Measurements from ENCODE around the gene TCF7.

The TCF7 gene

DNA sequence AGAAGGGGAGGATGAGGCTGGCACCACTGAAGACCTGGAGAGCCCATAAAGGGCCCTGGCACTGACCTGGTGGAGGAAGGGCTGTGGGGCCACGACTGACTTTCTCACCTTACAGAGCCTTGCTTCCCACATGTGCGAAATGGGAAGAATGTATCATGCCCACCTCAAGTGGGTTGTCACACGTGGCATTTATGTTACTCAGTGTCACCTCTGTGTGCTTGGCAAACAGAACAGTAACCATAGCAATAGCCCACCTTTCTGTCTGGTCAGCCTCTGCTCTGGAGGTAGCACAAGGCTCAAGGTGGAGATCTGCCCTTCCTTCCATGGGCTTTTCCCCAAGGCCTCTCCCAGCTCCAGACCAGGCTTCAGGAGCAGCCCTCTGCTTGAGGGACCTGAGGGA is 16.7 kb downstream of the TCF7 start:
- no peak for DNase-seq (ENCODE audit: low read depth in 2 of 2)

DNA sequence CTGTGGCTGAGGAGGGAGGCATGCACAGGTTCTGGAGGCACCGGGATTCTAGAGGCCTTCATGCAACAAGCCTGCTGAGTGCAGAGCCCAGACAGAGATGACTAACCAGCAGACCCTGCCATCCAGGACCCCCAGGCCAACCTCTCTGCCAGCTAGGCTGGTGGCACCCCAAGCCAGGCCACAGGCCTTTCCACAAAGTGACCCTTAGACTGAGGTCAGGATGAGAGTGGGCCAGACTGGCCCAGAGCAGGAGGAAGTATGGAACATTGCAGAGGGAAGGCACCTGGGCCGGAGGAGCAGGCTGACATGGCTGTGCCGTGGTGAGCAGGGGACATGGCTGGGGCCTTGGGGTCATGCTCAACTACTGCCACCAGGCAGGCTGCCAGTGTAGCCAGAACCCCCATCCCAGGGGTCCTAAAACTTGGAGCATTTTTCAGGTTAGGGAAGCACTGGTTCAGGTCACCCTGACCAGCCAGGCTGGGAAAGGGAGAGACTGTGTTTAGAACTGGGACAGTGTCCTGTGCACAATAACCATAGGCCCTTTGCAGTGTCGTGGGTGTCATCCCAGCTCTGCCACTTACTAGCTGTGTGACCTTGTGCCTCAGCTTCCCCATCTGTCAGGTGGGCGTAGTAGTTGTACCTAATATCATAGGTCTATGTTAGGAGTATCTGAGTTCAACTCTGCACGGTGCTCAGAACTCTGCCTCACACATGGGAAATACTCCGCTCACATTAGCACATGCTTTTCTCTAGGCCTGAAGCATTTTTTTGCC is 17.3 kb downstream of the TCF7 start:
- no peak for DNase-seq (ENCODE audit: low read depth in 2 of 2)

DNA sequence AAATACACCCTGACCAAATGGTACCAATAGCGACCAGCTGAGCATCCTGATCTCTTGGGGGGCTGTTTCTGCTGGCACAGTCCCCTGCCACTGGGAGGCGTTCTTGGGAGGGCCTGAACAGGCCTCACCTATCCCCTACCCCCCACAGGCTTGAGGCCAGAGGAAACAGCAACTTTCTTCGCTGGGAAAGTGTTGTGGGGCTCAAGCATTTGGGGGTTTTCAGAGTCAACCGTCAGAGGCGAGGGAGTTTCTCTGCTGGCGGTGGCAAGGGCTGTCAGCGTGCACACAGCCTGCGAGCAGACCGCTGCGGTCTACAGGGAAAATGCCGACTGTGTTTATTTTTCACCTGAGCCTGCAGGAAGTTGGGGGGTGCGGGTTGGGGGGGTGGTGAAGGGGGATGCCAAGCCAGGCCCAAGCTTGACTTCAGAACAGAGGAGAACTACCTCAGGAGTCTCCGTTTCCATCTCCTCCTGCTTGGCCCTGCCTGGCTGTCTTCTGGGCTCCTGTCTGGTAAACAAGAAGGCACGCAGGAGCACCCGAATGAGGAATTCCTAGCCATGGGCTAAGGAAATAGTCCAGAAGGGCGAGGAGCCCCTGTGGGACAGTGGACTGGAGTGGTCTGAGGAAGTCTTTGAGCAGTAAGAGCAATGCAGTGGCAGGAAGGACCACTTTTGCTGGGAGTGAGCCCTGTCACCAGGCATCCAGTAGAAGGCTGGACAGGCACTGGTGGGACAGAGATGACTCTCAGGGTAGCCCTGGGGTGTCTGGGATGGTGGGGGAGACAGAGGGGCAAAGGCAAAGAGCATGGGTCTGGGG is 18.1 kb downstream of the TCF7 start:
- DNase-seq (ENCODE audit: low read depth in 2 of 2), result no peak

DNA sequence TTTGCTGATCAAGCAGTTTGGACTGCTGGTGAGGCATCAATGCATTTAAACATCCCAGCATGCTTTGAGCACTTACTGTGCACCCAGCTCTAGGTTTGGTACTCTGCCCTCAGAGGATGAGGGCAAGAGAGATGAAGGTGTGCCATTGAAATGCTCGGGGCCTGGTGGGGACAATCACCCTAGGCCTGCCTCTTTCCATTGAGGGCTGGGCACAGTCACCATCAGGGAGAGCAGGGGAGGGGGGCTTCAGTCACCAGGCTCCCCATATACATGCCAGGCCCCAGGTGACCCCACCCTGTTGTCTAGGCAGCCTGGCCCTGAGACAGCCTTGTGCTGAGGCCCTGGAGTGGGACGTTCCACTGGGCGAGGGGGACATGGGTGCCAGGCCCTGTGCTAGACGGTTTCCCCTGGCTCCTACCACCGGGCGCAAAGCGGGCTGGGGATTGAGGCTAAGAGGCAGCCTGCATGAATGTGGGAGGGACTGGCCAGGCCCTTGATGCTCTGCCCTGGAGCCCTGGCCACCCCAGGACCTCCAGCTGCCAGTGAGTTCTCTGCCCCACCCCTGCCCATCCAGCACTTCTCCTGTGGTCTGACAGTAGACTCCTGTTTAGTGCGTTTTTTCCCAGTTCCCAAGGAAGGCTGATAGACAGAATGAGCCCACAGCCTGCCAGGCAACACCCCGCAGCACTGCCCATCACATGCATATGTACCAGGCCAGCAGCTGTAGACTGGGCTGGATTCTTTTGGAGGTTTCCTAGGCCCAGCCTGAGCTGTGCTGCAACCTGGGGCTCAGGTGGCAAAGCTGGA is 18.9 kb downstream of the TCF7 start:
- no peak for DNase-seq (ENCODE audit: low read depth in 2 of 2)

DNA sequence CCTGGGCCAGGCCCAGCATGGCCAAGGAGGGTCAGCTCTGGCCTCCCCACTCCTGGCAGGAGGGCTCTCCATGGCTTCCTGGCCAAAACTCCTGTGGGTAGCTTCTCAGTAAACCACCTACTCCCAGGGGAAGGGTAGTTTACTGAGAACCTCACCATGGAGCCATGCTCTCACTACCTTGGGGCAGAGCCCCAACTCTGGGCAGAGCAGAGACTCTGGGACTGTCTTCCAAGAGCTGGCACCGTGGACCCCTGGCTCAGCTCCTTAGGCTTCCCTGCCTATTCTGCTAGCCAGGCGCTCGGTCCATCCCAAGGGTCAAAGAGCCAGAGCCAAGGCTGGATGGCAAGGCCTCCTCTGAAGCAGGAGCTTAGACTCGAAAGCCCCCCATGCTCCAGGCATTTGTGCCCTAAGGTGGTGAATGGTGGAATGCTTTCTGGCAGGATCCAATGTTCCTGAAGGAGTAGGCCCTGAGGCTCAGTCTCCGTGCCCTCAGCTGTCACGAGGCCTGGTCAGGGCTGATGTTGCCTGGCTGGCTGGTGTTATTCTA is 19.6 kb downstream of the TCF7 start:
- DNase-seq (ENCODE audit: low read depth in 2 of 2), result no peak

GRCh38 chr5:134135091-134135655 is 20.7 kb downstream of the TCF7 start:
- no peak for DNase-seq (ENCODE audit: low read depth in 2 of 2)

DNA sequence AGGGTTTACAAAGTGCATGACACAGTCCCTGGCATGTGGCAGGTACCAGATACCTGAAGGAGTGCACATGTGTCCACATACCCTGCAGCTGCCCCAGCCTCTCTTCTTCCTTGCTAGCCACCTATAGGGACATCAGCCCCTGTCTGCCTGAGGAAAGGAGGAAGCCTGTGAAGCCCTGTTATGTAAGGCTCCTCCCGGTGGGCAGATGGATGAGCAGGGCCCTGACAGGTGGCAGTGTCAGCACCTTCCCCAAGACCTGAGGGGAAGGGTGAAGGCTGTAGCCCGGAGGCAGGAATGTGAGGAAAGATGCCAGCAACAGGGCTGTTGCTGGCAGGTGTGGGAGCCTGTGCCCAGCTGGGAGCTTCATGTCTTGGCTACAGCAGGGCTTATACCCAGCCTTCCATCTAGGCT is 21.7 kb downstream of the TCF7 start:
- DNase-seq (ENCODE audit: low read depth in 2 of 2), result no peak

GRCh38 chr5:134136771-134137170 is 22.3 kb downstream of the TCF7 start:
- no peak for DNase-seq (ENCODE audit: low read depth in 2 of 2)

- DNase-seq (ENCODE audit: low read depth in 2 of 2), result no peak
Measured at GRCh38 chr5:134138416-134139376, 24.2 kb downstream of the TCF7 start.

- DNase-seq (ENCODE audit: low read depth in 2 of 2), result no peak
Measured at GRCh38 chr5:134139377-134139851, 24.9 kb downstream of the TCF7 start.

- DNase-seq (ENCODE audit: low read depth in 2 of 2), result no peak
Measured at GRCh38 chr5:134139891-134140469, 25.5 kb downstream of the TCF7 start.

- peak; percentile 42 to 48 for DNase-seq (ENCODE audit: low read depth in 2 of 2)
Measured at GRCh38 chr5:134140530-134141201, 26.2 kb downstream of the TCF7 start.

- no peak for DNase-seq (ENCODE audit: low read depth in 2 of 2)
Measured at GRCh38 chr5:134141331-134142050, 27.0 kb downstream of the TCF7 start.

DNA sequence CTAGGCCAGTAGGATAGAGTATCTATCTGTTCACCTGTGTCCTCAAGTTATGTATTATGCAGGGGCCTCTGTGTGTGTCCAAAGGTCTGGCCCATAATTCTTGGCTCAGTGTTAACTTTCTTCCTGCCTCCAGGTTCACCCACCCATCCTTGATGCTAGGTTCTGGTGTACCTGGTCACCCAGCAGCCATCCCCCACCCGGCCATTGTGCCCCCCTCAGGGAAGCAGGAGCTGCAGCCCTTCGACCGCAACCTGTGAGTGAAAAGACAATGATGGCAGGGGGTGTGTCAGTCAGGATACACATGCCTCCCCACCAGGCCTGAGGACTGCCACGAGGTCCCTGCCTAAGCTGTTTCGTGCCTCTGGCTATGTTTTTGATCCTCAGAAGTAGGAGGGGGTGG is 27.6 kb downstream of the TCF7 start:
- no peak for DNase-seq (ENCODE audit: low read depth in 2 of 2)

DNA sequence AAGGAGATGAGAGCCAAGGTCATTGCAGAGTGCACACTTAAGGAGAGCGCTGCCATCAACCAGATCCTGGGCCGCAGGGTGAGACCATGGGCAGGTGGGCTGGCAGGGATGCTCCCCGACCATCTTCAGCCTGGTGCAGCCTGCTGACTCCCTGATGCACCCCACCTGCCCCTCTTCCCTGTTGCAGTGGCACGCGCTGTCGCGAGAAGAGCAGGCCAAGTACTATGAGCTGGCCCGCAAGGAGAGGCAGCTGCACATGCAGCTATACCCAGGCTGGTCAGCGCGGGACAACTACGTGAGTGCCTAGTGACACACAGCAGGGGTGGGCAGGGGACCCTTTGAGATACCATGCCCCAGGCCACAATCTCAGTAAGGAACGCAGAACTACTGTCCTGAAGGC is 28.3 kb downstream of the TCF7 start:
- no peak for DNase-seq (ENCODE audit: low read depth in 2 of 2)

GRCh38 chr5:134143431-134143830 is 28.9 kb downstream of the TCF7 start:
- no peak for DNase-seq (ENCODE audit: low read depth in 2 of 2)

- DNase-seq (ENCODE audit: low read depth in 2 of 2), result no peak
Measured at GRCh38 chr5:134143944-134144941, 29.8 kb downstream of the TCF7 start.
